HG03196 (cell line): ENCODE results near the gene CFP.

Experiments
- ATAC-seq: cut with Tn5 transposase; IDR thresholded peaks from one replicate; pipeline ENCODE4 v1.9.1; 2021; ENCODE audit not compliant: unreplicated experiment

CFP gene

GRCh38 chrX:47576021-47576898 lies 53.5 kb downstream of the CFP start:
- no peak for ATAC-seq

- no peak for ATAC-seq
These were observed 55.0 kb downstream of the CFP start for GRCh38 chrX:47574547-47575301.

GRCh38 chrX:47574076-47574546 lies 55.6 kb downstream of the CFP start:
- no peak for ATAC-seq

- no peak for ATAC-seq
These were observed 56.2 kb downstream of the CFP start for GRCh38 chrX:47573341-47574075.
